Measurements from ENCODE around the gene NISCH.

Gene NISCH

GRCh38 chr3:52408466-52408865 lies 46.9 kb upstream of the NISCH start:
- Histone ChIP-seq H3K18ac (ENCODE audit: low read length) (no peak overlapping the region), H3K36me3 (replicated peaks in 1 of 2; ENCODE audit: control insufficient read depth in 2 of 2, insufficient read depth in 2 of 2, low read length in 2 of 2) (peaks cover 45 to 53% of the 10 kb centered on the region in 2 donors), H3K9ac (ENCODE audit: low read depth, low read length, poor library complexity) (no peak overlapping the region), H2BK12ac (ENCODE audit: low read length) (no peak overlapping the region), H4K91ac (ENCODE audit: low read depth, low read length, poor library complexity) (no peak overlapping the region), H3K4me1 (ENCODE audit: control insufficient read depth in 2 of 2, insufficient read depth in 1 of 2, low read depth in 1 of 2, low read length in 2 of 2) (peaks cover 14 to 20% of the 10 kb centered on the region in 2 donors), H2BK5ac (ENCODE audit: low read length) (no peak overlapping the region), H3K4me3 (ENCODE audit: low read length in 2 of 2) (peak overlapping the region in 1 of 2 donors; percentile 78), H3K23ac (ENCODE audit: low read depth, low read length, poor library complexity) (no peak overlapping the region), H3K14ac (ENCODE audit: low read length) (no peak overlapping the region), H2BK15ac (ENCODE audit: low read length) (no peak overlapping the region), H3K4ac (ENCODE audit: low read length) (no peak overlapping the region), H2AK5ac (ENCODE audit: low read depth, low read length) (no peak overlapping the region), H2AFZ (ENCODE audit: low read length) (no peak overlapping the region), H3K9me3 (replicated peaks in 1 of 2; ENCODE audit: control insufficient read depth in 2 of 2, insufficient read depth in 1 of 2, low read depth in 1 of 2, low read length in 2 of 2) (no peaks in the 10 kb centered on the region), H3K79me1 (ENCODE audit: low read depth, low read length) (peaks cover 19% of the 10 kb centered on the region), H4K8ac (ENCODE audit: low read depth, low read length) (no peak overlapping the region), H3K27me3 (ENCODE audit: control insufficient read depth in 3 of 3, insufficient read depth in 3 of 3, low read depth in 1 of 3, low read length in 3 of 3) (no peaks in the 10 kb centered on the region), H3K4me2 (ENCODE audit: insufficient read depth, low read length, poor library complexity, severe bottlenecking) (no peak overlapping the region), H2BK120ac (ENCODE audit: low read depth, low read length) (no peak overlapping the region), H3K27ac (replicated peaks; ENCODE audit: low read length) (no peak overlapping the region)
- DNase-seq (ENCODE audit: low spot score): no peak
- no CpG with 5 or more reads among the region's 8 CpGs for WGBS, 2 donors (ENCODE audit: extremely low coverage in 2 of 2, insufficient read length in 2 of 2, insufficient replicate concordance in 1 of 2)

- no peak overlapping the region for H3K4me2 ChIP-seq (ENCODE audit: insufficient read depth, low read length, poor library complexity, severe bottlenecking)
- H2AK5ac ChIP-seq (ENCODE audit: low read depth, low read length): no peak overlapping the region
- H3K27me3 ChIP-seq (ENCODE audit: control insufficient read depth in 3 of 3, insufficient read depth in 3 of 3, low read depth in 1 of 3, low read length in 3 of 3): no peaks in the 10 kb centered on the region
- WGBS, 2 donors (ENCODE audit: extremely low coverage in 2 of 2, insufficient read length in 2 of 2, insufficient replicate concordance in 1 of 2): no CpG with 5 or more reads among the region's 3 CpGs
- H3K4me1 ChIP-seq (ENCODE audit: control insufficient read depth in 2 of 2, insufficient read depth in 1 of 2, low read depth in 1 of 2, low read length in 2 of 2): peaks cover 8 to 12% of the 10 kb centered on the region in 2 donors
- H3K18ac ChIP-seq (ENCODE audit: low read length): no peak overlapping the region
- H2BK120ac ChIP-seq (ENCODE audit: low read depth, low read length): no peak overlapping the region
- H3K9me3 ChIP-seq (replicated peaks in 1 of 2; ENCODE audit: control insufficient read depth in 2 of 2, insufficient read depth in 1 of 2, low read depth in 1 of 2, low read length in 2 of 2): no peaks in the 10 kb centered on the region
- H3K14ac ChIP-seq (ENCODE audit: low read length): no peak overlapping the region
- H3K4me3 ChIP-seq (ENCODE audit: low read length in 2 of 2): no peak overlapping the region
- no peak overlapping the region for H3K4ac ChIP-seq (ENCODE audit: low read length)
- no peak overlapping the region for H2BK15ac ChIP-seq (ENCODE audit: low read length)
- DNase-seq (ENCODE audit: low spot score): no peak
- no peaks in the 10 kb centered on the region for H3K36me3 ChIP-seq (replicated peaks in 1 of 2; ENCODE audit: control insufficient read depth in 2 of 2, insufficient read depth in 2 of 2, low read length in 2 of 2)
- H2AFZ ChIP-seq (ENCODE audit: low read length): no peak overlapping the region
- no peak overlapping the region for H3K27ac ChIP-seq (replicated peaks; ENCODE audit: low read length)
- no peaks in the 10 kb centered on the region for H3K79me1 ChIP-seq (ENCODE audit: low read depth, low read length)
- no peak overlapping the region for H4K8ac ChIP-seq (ENCODE audit: low read depth, low read length)
- H3K9ac ChIP-seq (ENCODE audit: low read depth, low read length, poor library complexity): no peak overlapping the region
- H4K91ac ChIP-seq (ENCODE audit: low read depth, low read length, poor library complexity): no peak overlapping the region
- H3K23ac ChIP-seq (ENCODE audit: low read depth, low read length, poor library complexity): no peak overlapping the region
- H2BK5ac ChIP-seq (ENCODE audit: low read length): no peak overlapping the region
- no peak overlapping the region for H2BK12ac ChIP-seq (ENCODE audit: low read length)
Measured at GRCh38 chr3:52415800-52416199, 39.6 kb upstream of the NISCH start.

GRCh38 chr3:52420388-52420787 lies 35.0 kb upstream of the NISCH start:
- Histone ChIP-seq H3K9me3 (replicated peaks in 1 of 2; ENCODE audit: control insufficient read depth in 2 of 2, insufficient read depth in 1 of 2, low read depth in 1 of 2, low read length in 2 of 2) (no peaks in the 10 kb centered on the region), H2BK15ac (ENCODE audit: low read length) (no peak overlapping the region), H3K79me1 (ENCODE audit: low read depth, low read length) (no peaks in the 10 kb centered on the region), H3K4me1 (ENCODE audit: control insufficient read depth in 2 of 2, insufficient read depth in 1 of 2, low read depth in 1 of 2, low read length in 2 of 2) (no peaks in the 10 kb centered on the region), H3K4me3 (ENCODE audit: low read length in 2 of 2) (no peak overlapping the region), H4K91ac (ENCODE audit: low read depth, low read length, poor library complexity) (no peak overlapping the region), H3K36me3 (replicated peaks in 1 of 2; ENCODE audit: control insufficient read depth in 2 of 2, insufficient read depth in 2 of 2, low read length in 2 of 2) (no peaks in the 10 kb centered on the region), H3K18ac (ENCODE audit: low read length) (no peak overlapping the region), H3K4ac (ENCODE audit: low read length) (no peak overlapping the region), H2AFZ (ENCODE audit: low read length) (no peak overlapping the region), H3K27ac (replicated peaks; ENCODE audit: low read length) (no peak overlapping the region), H2AK5ac (ENCODE audit: low read depth, low read length) (no peak overlapping the region), H3K27me3 (ENCODE audit: control insufficient read depth in 3 of 3, insufficient read depth in 3 of 3, low read depth in 1 of 3, low read length in 3 of 3) (no peaks in the 10 kb centered on the region), H3K4me2 (ENCODE audit: insufficient read depth, low read length, poor library complexity, severe bottlenecking) (no peak overlapping the region), H2BK12ac (ENCODE audit: low read length) (no peak overlapping the region), H2BK5ac (ENCODE audit: low read length) (no peak overlapping the region), H3K9ac (ENCODE audit: low read depth, low read length, poor library complexity) (no peak overlapping the region), H3K23ac (ENCODE audit: low read depth, low read length, poor library complexity) (no peak overlapping the region), H3K14ac (ENCODE audit: low read length) (no peak overlapping the region), H4K8ac (ENCODE audit: low read depth, low read length) (no peak overlapping the region), H2BK120ac (ENCODE audit: low read depth, low read length) (no peak overlapping the region)
- no peak for DNase-seq (ENCODE audit: low spot score)
- WGBS, 2 donors (ENCODE audit: extremely low coverage in 2 of 2, insufficient read length in 2 of 2, insufficient replicate concordance in 1 of 2): no CpG with 5 or more reads among the region's 2 CpGs

DNA sequence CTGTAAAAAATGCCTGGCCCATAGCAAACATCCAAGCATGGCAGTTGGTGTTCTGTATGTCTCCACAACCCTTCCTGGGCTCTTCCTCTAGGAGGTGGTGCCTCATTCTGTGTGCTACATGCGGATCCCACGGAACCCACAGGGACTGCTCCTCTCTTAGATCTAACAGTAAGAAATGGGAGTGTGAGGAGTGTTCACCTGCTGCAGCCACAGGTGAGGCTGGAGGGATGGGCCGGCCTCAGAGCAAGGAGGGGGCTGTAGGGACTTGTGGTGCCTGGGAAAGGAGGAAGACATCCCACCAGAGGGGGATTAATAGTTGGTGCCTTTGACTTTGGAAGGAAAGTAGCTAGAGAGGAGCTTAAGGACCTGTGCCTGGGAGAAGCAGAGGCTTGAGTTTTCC lies 32.7 kb upstream of the NISCH start:
- no peak overlapping the region for H2BK120ac ChIP-seq (ENCODE audit: low read depth, low read length)
- H3K18ac ChIP-seq (ENCODE audit: low read length): no peak overlapping the region
- no peak for DNase-seq (ENCODE audit: low spot score)
- H3K79me1 ChIP-seq (ENCODE audit: low read depth, low read length): no peaks in the 10 kb centered on the region
- no CpG with 5 or more reads among the region's 3 CpGs for WGBS, 2 donors (ENCODE audit: extremely low coverage in 2 of 2, insufficient read length in 2 of 2, insufficient replicate concordance in 1 of 2)
- H3K14ac ChIP-seq (ENCODE audit: low read length): no peak overlapping the region
- no peaks in the 10 kb centered on the region for H3K27me3 ChIP-seq (ENCODE audit: control insufficient read depth in 3 of 3, insufficient read depth in 3 of 3, low read depth in 1 of 3, low read length in 3 of 3)
- H3K9ac ChIP-seq (ENCODE audit: low read depth, low read length, poor library complexity): no peak overlapping the region
- no peak overlapping the region for H3K27ac ChIP-seq (replicated peaks; ENCODE audit: low read length)
- no peak overlapping the region for H4K8ac ChIP-seq (ENCODE audit: low read depth, low read length)
- no peak overlapping the region for H2BK15ac ChIP-seq (ENCODE audit: low read length)
- H2AK5ac ChIP-seq (ENCODE audit: low read depth, low read length): no peak overlapping the region
- no peak overlapping the region for H3K23ac ChIP-seq (ENCODE audit: low read depth, low read length, poor library complexity)
- no peaks in the 10 kb centered on the region for H3K4me1 ChIP-seq (ENCODE audit: control insufficient read depth in 2 of 2, insufficient read depth in 1 of 2, low read depth in 1 of 2, low read length in 2 of 2)
- no peak overlapping the region for H3K4me2 ChIP-seq (ENCODE audit: insufficient read depth, low read length, poor library complexity, severe bottlenecking)
- no peak overlapping the region for H2BK12ac ChIP-seq (ENCODE audit: low read length)
- H4K91ac ChIP-seq (ENCODE audit: low read depth, low read length, poor library complexity): no peak overlapping the region
- H3K4ac ChIP-seq (ENCODE audit: low read length): no peak overlapping the region
- no peak overlapping the region for H2AFZ ChIP-seq (ENCODE audit: low read length)
- H3K36me3 ChIP-seq (replicated peaks in 1 of 2; ENCODE audit: control insufficient read depth in 2 of 2, insufficient read depth in 2 of 2, low read length in 2 of 2): no peaks in the 10 kb centered on the region
- no peaks in the 10 kb centered on the region for H3K9me3 ChIP-seq (replicated peaks in 1 of 2; ENCODE audit: control insufficient read depth in 2 of 2, insufficient read depth in 1 of 2, low read depth in 1 of 2, low read length in 2 of 2)
- H3K4me3 ChIP-seq (ENCODE audit: low read length in 2 of 2): no peak overlapping the region
- no peak overlapping the region for H2BK5ac ChIP-seq (ENCODE audit: low read length)

Measured in neuronal stem cell (in vitro differentiated cells).